GM21786 (cell line): ENCODE data around the gene TMPRSS4.
"Not testable (repeated sequence)": the region's sequence is repeated elsewhere in the genome, so short reads cannot be mapped to it uniquely, and the experiment has no call there.

Source experiments
- ATAC-seq: cut with Tn5 transposase; IDR thresholded peaks from one replicate; pipeline ENCODE4 v1.9.1; 2021; ENCODE audit not compliant: unreplicated experiment

Gene TMPRSS4

DNA sequence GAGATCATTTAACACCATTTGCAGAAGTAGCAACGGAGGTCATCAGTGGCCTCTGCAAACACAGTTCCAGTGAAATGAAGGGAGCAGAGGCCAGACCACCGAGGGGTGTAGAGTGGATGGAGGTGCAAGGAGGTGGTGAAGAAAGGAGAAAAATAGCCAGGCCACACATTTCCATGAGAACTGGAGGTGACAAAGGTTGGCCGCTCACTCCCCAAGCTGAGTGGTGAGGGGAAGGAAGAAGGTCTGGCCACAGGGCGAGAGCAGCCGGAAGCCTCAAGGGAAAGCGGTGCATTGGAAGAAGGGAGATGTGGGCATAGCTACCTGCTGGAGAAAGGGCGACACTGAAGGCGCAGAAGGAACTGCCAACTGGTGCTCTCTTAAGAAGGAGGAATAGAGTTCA lies 20.1 kb upstream of the TMPRSS4 start:
- ATAC-seq, result no peak

DNA sequence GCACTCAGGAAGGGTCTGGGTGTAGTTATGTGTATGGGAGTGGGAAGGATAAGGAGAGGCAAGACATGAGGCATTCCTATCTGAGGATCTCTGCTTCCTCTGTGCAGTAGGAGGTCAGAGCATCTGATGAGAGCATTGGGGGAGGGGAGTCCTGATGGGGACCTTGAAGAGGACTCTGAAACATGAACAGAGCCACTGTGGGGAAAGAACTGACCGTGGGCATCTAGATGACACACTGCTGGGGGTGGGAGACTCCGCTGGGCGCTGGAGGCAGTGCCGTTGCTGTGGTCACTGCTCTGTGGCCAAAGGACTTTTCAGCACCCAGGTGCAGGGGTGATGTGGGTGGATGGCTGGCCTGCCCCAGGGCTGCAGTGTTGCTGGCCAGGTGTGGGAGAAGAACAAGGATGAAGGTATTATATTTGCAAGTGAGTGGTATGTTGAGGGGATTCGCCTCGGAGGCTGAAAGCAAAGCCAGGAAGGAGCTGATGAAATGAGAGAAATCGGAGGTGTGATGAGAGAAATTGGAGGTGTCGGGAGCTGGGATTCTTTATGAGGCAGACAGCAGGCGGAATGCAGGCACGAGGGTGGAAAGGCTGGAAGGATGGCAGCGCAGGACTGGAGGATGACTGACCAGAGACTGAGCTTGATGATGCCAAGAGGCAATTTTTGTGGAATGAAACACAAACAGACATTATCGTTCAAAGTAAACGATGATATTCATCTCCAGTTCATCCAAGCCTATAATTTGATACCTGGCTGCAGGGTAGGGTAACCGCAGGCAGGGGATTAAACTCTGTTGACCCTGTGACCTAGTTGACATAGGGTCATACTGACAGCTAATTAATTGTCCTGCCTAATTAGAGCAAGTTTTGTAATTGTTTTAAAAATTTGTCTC lies 19.4 kb upstream of the TMPRSS4 start:
- no peak for ATAC-seq

DNA sequence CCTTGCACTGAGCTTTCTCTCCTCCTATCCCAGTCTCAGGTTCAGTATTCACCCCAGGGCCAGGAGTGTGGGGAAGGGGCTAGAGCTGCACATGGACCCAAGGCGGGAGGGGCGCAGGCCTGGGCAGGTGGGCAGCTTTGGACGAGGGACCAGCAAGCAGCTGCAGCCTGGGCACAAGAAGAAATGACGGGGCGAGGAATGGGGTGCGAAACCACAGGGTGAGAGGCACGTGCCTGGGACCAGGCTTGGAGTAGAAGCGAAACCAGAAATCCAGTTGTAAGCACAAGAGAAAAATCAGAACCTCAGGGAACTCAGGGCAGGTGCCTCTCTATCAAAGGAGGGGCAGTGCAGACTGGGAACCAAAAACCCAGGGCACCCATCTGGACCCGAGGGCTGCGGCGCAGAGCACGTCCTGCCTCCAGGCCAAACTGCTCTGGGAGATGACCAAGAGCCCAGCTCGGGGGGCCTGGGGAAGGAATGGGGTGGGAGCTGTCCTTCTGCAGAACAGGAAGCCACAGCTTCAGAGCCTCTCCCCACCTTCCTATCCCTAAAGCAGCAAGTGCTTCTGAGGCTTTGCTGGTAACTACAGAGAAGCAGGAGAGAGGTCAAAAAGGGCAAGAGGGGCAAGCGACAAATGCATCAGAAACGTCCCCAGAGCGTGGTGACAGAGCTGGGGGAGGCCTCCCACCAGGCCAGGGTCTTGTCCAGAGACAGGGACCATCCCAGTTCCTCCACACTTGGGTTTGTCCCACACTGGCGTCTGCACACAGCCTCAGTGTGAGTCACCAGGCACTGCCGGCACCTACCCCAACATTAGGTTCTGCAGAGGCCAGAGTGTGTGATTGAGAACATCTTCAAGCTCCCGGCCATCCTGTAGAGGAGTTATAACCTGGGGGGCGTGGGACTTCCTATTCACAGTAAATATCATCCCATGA lies 18.3 kb upstream of the TMPRSS4 start:
- no peak for ATAC-seq

DNA sequence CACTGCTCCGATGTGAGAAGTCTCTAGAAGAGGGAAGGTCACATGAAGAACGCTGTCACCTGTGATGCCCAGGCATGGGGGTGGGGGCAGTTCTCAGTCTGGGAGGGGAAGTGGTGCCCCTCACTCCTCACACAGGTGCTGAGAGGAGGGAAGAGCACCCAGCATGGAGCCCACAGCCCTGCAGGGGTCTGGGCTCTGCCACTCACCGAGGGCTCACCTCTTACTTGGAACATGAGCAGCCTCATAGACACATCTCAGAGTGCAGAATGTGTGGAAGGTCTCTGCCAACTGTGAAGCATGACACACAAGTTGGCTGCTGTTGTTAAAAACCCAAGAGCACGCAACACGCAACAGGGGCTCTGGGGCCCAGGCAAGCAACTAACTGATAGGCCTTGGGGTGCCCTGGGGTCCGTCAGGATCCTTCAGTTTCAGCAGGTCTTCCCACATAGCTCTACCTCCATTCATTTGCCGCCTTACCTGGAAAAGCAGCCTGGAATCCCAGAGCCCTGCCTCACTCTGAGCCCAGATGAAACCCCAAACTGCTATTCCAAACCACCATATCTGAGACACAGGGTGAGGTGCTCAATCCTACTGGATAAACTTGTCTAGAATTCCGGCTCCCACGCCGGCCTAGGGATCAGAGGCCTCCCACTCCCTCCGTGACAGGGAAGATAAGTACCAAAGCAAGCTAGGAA lies 17.5 kb upstream of the TMPRSS4 start:
- no peak for ATAC-seq

DNA sequence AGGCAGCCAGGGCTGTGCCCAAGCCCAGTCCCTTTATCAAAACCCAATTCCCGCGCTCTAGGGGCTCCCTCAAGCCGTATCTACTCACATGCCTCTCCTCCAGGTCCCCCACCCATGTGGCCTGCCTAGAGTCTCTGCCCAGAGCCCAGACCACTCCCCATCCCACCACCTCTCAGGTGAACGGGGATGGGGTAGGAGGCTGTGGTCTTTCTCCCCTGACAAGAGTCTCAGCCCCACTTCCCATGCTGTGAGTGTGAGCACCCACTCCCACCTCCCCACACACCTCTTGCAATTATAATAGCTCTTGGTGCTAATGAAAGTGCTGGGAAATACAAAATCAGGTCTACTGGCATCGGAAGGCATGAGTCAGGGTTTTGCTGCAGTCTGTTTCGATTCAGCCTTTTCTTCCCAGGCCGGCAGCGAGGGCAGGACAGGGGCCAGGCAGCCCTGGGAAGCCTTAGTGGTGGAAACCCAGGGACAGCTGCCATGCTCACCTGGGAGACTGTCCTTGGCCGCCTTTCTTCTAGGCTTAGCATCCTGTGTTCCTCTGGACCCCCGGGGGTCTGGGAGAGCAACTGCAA lies 16.7 kb upstream of the TMPRSS4 start:
- no peak for ATAC-seq

DNA sequence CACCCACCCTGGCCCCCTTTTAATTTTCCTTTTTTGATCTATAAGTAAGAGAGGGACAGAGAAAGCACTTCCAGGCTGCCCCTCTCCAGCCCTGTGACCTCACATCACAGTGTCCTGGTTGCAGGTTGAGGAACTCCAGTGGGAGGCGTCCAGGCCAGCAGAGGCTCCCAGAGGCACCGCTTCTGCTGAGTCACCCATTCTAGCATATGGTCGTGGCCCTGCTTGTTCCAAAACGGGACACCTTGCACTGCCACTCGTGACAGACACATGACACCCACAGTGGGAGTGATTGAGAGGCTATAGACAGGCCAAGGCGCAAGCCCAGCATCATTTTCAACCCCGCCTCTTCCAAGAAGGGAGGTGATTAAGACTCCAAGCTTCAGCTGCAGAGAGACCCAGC lies 16.0 kb upstream of the TMPRSS4 start:
- ATAC-seq, result no peak

DNA sequence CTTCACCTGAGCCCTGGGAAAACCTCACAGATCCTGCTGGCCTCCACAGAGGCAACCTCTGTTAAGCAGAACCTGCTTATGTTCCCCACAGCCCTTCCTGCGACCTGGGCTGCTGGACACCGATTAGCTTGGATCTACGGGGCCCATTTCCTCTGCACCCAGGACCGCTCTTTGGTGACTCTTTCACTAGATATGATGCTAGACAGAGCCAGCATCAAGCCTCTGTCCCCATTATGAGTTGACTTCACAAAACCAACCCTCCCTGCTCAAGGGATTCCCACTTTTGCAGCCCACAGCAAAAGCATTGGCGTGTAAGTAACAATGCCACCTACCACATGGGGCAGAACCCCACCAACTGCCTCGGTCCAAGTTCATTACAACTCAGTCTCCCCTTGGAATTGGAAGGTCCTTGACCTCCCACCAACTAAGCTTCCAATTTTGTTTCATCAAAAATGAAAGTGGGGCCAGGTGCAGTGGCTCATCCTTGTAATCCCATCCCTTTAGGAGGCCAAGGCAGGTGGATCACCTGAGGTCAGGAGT lies 15.2 kb upstream of the TMPRSS4 start:
- ATAC-seq, result no peak

DNA sequence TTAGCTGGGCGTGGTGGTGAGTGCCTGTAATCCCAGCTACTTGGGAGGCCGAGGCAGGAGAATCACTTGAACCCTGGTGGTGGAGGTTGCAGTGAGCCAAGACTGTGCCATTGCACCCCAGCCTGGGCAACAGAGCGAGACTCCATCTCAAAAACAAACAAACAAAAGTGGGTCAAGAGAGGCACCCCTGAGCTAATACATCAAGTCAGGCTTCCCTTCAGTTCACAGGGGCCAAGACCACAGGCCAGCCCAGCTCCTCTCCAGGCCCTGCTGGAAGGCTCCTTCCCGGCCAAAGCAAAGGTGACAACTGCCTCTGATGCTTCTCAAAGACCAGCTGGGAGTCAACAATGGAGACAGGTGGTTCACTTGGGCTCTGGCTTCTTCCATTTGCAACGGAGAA lies 14.7 kb upstream of the TMPRSS4 start:
- not testable (repeated sequence) for ATAC-seq

- not testable (repeated sequence) for ATAC-seq
Measured at GRCh38 chr11:118062631-118063030, 14.2 kb upstream of the TMPRSS4 start.

GRCh38 chr11:118064956-118065355 lies 11.9 kb upstream of the TMPRSS4 start:
- no peak for ATAC-seq

- no peak for ATAC-seq
Measured at GRCh38 chr11:118065384-118065783, 11.5 kb upstream of the TMPRSS4 start.

- ATAC-seq, result no peak
Measured at GRCh38 chr11:118067006-118067405, 9.9 kb upstream of the TMPRSS4 start.

- no peak for ATAC-seq
Measured at GRCh38 chr11:118068206-118068944, 8.5 kb upstream of the TMPRSS4 start.

GRCh38 chr11:118068945-118069612 lies 7.8 kb upstream of the TMPRSS4 start:
- no peak for ATAC-seq

DNA sequence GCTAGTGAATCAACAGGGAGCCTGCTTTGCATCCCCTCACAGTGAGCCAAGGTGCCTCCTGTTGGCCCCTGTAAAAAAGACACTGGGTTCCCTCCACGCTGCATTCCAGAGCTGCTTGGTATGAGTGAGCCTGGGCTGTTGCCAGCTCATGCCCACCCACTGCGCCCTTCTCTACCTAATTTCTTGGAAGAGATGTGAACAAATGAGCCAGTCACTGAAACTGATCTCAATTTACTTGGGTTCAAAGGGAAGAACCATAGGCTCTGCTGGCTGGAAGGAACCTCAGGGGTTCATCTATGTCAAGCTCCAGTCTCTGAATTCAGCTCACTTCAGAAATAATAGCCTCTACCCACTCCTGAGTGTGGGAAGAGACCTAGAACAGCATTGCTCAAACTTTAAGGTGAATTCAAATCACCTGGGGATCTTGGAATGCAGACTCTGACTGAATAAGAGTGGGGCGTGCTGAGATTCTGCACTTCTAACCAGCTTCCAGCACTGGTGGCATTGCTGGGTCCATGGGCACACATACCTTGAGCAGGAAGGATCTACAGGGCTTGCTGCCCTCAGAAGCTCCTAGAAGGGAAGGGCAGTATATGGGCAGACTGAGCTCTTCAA lies 5.4 kb upstream of the TMPRSS4 start:
- no peak for ATAC-seq

DNA sequence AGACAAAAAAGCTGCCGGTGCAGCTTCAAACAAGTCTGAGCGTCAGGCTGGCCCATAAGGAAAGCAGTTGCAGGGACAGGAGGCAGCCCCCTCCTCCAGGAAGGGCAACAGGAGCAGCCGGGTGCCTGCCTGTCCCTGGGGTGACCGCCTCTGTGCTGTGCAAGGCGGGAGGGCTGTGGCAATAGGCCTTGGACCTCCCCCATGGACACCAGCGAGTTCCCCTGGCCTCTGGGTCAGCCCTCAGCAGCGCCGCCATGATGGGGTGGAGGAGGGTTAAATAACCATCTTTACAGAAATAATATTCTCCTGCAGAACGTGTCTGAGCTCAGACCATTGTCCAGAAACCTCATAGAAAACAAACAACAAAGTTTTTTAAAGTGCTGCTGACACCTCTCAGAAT lies 3.3 kb upstream of the TMPRSS4 start:
- no peak for ATAC-seq

DNA sequence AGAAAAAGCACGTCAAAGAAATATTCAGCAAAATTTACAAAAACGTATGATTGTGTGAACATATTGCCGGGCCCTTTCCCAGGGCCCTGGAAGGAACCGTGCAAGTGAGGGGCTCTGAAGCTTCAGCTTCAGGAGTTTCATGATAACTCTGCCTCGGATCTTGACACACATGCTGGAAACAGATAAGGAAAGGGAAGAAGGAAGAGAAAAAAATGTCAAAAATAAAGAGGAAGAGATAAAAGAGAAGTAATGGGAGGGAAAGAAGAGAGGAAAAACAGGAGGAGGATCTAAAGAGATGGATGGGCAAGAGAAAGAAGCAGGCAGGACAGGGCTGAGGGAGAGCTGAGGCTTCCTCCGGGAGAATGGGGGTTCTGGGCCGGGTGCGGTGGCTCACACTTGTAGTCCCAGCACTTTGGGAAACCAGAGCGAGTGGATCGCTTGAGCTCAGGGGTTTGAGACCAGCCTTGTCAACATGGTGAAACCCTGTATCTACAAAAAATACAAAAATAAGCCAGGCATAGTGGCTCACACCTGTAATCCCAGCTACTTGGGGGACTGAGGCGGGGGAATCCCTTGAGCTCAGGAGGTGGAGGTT lies 2.7 kb upstream of the TMPRSS4 start:
- no peak for ATAC-seq

- ATAC-seq, result no peak
Measured at GRCh38 chr11:118074785-118075184, 2.1 kb upstream of the TMPRSS4 start.
